GM19023 (cell line): Measurements from ENCODE around the gene CHRNB1.
"Not testable (repeated sequence)": the region's sequence is repeated elsewhere in the genome, so short reads cannot be mapped to it uniquely, and the experiment has no call there.

Experiments
- ATAC-seq: cut with Tn5 transposase; IDR thresholded peaks from one replicate; pipeline ENCODE4 v1.9.1; 2021; ENCODE audit warnings: mild to moderate bottlenecking, moderate library complexity; ENCODE audit not compliant: unreplicated experiment

The CHRNB1 gene

DNA sequence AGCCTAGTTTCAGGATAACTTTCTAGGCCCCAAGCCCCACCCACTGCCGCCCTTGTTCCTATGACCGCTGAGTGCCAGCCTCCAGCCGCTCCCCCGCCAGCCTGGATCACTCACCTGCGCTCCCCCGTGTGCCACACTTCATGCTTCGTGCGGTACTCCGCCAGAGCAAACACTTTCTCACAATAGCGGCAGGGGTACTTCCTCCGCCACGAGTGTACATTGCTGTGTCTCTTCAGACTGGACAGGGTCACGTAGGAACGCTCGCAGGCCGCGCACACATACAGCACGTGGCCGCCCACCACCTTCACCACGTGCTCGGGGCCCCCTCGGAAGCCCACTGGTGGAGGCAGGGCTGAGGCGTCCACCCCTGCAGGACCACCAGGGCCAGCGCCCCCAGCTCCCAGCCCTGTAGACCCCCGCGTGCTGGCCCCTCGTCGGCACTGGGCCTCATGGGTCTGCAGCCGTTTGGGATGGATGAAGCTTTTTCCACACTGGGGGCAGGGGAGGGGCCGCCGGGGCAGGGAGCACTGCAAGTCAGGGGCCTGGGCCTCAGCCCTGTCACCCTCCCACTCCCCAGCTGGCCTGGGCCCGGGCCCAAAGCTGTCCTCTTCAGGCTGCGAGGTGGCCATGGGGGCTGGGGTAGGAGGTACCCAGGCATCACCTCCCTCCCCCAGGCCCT is 20.9 kb downstream of the CHRNB1 start:
- ATAC-seq: no peak

DNA sequence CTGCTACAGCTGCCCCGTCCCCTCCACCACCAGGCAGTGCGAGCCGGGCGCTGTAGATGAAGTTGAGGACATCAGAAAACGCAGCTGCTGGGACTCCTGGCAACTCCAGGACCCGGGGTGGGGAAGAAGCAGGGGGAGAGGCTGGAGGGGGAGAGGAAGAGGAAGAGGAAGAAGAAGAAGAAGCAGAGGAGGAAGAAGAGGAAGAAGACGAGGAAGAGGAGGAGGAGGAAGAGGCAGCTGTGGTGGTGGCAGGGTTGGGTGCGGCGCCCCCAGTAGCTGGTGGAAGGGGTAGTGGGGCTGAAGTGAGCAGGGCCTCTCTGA is 21.4 kb downstream of the CHRNB1 start:
- ATAC-seq: no peak

DNA sequence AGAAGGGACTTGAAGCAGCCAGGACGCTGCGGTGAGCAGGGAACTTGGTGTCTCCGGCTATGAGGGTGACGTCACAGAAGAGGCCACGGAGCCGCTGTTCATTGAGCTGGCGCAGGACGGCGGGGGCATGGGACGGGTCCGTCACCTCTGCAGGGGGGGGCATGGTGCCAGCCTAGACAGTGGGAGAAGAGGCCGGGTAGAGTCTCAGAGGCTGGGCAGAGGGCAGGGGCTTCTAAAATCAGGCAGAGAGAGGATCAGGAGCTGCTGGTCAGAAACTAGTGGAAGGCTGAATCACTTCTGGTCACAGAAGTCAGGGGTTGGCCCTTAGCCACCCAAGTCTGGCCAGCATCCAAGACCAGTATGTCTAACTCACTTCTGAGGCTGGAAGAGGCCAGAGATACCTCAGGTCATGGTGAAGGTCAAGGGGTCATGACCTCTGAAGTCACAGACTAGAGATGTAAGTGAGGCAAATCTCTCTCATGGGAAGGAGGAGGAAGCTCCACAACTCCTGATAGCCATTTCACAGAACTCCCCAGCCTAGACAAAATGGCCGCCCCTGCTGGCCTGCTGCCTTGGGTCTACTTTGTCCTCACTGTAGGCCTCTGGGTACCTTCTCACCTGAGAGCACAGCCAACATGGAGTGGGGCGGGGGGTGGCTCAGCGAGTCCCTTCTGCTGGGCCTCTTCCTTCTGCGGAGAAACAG is 21.9 kb downstream of the CHRNB1 start:
- ATAC-seq: no peak

DNA sequence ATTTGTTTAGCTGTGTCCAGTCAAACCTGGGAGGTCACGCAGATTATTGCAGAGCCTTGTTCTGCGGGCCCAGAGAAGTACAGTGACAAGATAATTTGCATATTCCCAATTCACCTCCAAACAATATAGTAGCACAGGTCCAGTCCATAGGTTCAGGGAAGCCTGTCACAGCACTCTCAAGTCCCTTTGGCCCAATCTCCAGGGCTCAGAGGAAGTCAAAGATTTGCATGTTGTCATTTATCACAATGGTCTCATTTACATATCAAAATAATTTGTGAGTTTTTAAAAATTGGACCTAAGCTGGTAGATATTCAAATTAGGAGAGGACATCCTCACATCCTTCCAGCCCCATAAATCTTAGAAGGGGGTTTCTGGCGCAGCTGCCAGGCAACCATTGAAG is 22.6 kb downstream of the CHRNB1 start:
- no peak for ATAC-seq

DNA sequence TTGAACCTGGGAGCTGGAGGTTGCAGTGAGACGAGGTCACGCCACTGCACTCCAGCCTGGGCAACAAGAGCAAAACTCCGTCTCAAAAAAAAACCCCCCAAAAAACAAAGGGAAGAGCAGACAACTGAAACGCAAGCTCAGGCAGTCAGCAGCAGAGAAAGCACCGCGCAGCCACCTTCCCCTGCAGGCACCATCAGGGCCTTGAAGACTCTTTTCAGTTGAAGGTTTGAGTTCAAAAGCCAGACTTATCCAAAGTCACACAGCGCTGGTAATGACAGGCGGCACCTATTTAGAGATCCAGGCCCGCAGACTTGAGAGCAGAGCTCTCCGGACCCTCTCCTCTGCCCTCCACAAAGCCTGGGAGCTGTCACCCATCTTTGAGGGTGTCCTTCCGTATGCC is 23.4 kb downstream of the CHRNB1 start:
- no peak for ATAC-seq

DNA sequence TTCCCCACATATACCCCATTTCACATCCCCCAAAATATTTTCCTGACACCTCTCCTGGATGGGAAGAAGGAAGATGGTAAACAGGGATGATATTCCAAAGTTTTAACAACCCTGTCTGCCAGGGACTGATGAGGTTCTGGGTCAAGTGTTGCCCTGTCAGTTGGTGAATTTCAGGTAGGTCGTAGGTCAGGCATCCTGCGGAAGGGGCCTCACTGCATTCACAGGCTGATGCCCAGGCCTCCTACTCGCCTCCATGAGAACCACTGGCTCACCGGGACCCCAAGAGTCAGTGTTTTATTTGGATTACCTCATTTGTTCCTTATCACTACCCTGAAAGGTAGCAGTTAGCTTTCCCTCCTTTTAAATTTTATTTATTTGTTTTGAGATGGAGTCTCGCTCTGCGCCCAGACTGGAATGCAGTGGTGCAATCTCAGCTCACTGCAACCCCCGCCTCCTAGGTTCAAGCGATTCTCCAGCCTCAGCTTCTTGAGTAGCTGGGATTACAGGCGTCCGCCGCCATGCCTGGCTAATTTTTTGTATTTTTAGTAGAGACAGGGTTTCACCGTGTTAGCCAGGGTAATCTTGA is 24.0 kb downstream of the CHRNB1 start:
- no peak for ATAC-seq

DNA sequence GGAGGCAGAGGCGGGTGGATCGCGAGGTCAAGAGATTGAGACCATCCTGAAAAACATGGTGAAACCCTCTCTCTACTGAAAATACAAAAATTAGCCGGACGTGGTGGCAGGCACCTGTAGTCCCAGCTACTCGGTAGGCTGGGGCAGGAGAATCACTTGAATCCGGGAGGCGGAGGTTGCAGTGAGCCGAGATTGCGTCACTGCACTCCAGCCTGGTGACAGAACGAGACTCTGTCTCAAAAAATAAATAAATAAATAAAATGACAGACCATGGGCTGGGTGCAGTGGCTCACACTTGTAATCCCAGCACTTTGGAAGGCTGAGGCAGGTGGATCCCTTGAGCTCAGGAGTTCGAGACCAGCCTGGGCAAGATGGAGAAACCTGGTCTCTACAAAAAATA is 25.0 kb downstream of the CHRNB1 start:
- ATAC-seq: not testable (repeated sequence)

DNA sequence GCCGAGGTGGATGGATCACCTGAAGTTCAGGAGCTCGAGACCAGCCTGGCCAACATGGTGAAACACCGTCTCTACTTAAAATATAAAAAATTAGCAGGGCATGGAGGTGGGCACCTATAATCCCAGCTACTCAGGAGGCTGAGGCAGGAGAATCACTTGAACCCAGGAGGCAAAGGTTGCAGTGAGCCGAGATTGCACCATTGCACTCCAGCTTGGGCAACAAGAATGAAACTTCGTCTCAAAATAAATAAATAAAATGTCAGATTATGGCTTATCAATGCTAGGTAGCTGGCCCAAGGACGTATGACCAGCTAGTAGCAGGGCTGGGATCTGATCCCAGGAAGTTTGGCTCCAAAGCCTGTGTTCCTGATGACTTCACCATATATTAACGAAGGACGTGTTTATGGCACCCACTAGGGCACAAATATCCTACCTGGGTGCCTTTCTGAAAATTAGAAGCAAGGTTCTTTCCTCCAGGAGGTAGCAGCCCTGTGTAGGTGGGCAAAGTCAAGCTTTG is 25.7 kb downstream of the CHRNB1 start:
- not testable (repeated sequence) for ATAC-seq

DNA sequence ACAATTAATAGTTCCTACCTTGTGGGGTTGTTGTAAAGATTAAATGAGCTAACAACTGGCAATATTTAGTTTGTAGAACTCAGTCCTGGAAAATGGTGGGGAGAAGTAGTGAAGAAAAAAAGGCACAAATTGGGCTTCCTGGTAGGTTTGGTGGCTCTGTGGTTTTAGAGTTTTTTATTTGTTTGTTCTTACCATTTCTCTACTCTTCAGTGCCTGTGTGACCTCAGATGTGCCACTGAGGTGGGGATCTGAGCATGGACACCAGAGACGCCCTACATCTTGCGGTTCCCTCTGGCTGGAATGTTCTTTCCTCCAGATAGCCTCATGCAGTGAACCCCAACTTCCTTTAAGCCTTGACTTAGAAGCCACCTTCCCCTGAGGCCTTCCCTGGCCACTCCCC is 26.9 kb downstream of the CHRNB1 start:
- no peak for ATAC-seq

GRCh38 chr17:7474767-7475166 is 29.9 kb downstream of the CHRNB1 start:
- ATAC-seq: not testable (repeated sequence)

DNA sequence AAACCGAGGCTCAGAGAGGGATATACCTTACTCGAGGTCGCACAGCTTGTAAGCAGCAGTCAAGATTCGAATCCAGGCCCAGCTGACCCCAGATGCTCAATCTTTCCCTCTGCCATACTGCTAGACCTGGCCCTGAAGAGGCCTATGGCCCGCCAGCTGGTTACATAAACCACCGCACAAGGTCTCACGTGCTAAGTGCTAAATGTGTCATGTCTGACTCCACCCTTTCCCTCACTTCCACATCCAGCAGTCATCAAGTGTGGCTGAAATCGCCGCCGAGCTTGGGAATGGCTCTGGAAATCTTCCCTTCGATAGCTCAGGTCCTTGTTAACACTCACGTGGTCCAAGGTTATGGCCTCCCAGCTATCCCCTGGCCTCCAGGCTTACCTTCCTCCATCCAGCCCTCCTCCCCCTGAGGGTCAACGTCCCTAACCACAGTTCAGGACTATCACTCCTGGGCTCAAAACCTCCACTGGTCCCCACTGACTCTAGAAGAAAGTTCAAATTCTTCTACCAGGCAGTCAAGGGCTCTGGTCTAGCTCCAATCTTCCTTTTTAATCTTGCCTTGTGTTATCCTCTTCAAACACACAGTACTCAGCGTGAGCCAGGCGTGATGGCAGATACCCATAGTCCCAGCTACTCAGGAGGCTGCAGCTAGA is 31.0 kb downstream of the CHRNB1 start:
- ATAC-seq: no peak

DNA sequence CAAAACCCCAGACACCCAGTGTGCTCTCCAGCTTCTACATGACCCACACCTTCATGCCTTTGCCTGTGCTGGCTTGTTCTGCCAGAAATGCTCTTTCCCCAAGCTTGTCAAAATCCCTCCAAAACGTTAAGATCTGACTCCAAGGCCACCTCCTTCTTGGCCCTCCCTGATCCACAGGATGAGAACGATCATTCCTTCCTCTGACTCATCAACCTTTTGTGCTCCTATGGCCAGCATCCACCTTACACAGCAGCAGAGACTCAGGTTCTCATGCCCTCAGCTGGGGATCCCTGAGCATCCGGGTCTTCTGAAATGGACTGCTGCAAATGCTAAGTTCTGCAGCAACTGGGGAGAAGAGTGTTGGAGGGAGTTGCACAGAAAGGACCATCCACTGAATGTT is 31.6 kb downstream of the CHRNB1 start:
- no peak for ATAC-seq

DNA sequence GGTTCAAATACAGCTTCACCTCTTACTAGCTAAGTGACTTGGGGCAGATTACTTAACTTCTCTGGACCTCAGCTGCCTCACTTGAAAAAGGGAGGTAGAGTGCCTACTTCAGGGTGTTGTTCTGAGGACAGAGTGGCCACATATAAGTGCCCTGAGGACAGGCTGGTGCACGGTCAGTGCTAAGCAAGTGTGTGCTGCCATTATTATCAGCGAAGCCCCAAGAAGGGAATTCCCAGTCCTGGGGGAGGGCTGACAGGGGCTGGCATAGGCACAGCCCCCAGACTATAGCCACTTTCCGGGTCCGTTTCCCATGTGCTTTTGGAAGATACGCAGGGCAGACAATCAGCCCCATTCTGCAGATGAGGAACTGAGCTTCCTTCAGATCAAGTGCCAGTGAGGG is 32.1 kb downstream of the CHRNB1 start:
- no peak for ATAC-seq

DNA sequence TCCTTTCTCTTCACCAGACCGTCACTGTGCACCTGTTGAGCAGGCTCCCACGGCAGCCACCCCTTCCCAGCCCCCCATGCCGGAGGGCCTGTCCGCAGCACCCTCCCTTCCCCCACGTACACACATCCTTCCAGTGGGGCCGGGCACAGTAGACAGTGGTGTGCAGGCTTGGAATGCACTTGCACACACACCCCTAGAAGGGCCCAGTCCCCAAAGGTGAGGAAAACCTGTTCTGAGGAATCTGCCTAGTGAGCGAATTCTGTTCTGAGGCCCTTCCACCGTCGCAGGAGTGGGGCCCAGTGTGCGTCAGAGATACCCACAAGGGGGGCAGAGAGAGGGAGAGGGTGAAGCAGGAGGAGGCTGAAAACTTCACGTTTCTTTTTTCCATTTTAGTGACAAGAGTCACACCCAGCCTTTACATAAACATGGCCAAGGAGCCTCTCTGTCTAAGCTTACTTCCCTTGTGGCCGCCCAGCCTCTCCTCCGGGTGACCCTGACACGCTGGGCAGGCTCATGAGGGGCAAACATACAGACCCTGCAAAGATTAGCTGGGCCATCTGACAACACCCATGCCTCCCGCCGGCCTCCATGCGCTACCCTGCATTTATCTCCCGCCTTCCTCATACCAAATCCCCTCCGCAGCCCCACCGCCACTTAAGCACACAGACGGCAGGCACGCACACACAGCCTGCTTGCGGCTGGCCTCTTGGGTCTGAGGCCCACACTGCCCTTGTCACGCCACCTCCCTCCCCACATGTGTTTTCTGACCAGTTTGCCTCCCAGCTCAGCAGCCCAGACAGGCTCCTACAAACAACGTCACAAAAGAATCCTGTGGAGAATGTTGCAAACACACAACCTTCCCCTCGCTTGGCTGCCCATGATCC is 32.8 kb downstream of the CHRNB1 start:
- ATAC-seq: no peak

DNA sequence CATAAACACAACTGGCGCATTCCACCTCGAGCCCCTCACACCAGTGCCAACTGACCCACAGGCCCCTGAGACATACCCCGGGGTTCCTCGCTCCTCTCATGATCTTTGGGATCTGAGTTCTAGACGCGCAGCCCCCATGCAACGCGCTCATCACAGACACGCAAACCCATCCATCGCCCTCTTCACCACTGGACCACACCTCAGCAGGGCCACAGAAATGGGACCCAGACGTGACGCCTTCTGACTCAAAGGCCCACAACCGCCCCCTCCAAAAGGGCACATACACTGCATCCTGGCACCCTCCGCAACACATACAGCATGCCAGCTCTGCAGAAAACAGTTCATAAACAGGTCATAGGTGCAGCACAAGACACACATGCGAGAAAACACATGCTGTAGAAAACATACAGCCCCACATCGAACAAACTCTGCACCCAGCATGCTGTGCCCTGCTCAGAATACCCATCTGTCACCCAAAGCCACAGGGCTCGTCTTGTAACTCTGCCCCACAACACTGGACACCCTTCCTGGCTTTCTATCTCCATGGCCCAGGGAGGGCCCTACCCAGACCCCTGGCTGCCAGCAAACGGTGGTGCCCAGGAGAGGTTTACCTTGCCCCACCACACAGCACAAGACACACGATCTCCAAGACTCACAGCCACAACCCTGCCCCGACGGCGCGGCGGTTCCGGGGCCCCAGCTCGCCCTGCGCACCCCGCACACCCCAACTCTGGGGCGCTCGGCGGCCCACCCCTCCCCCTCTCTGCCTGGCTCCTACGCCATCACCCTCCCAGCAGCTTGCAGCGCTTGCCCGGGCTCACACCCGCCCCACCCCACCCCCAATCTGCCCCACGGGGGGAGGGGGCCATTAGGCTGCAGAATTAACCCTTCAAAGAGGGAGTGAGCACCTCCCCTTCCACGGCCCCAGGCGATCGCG is 33.7 kb downstream of the CHRNB1 start:
- ATAC-seq: no peak

- ATAC-seq: no peak
These were observed 34.6 kb downstream of the CHRNB1 start, which contains the start of gene ZBTB4 for GRCh38 chr17:7479213-7480088. TSS of gene ZBTB4 (minus strand) at chr17:7479631. CDS start at chr17:7466801, 12,830 bp downstream.

DNA sequence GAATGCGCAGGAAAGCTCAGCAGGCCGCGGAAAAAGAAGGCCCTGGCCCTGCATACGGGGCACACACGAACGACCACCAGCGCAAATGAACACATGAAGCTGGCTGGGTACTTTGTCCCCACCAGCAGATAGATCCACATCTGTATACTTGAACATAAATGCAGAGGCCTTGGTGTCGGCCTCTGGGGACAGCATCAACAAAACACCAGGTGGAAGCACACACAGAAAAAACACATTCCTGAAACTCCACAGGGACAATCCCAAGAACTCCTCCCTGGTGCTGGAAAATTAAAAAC is 35.2 kb downstream of the CHRNB1 start:
- ATAC-seq: no peak

- ATAC-seq: not testable (repeated sequence)
These were observed 36.4 kb downstream of the CHRNB1 start, which contains the start of gene SLC35G6 for GRCh38 chr17:7481275-7481674. TSS of gene SLC35G6 (plus strand) at chr17:7481446. CDS start at chr17:7481517, 71 bp downstream.
